ENCODE results near the gene INTS7. TPM values are rescaled to one million over a fixed set of nuclear protein-coding genes. Genes with fewer than 3 reads are reported as not detected.

The INTS7 gene
- total and polyA plus RNA-seq, 7 experiments from 2014 or later = 7.3 to 33.5 (median 8.6) TPM

GRCh38 chr1:211902624-211903291 lies 132.6 kb downstream of the INTS7 start:
- no peak for ATAC-seq
- ChIA-PET CTCF (no interaction called here), POLR2A (no interaction called here)
- H3K9me3 Mint-ChIP-seq = peaks cover 0 to 8% (median 0%) of the 10 kb centered on the region in 11 donors
- H3K27ac Mint-ChIP-seq = peak overlapping the region in 1 of 9 donors; percentile 63
- no peak overlapping the region for H3K4me3 Mint-ChIP-seq
- H3K27me3 Mint-ChIP-seq = peaks cover 0 to 10% (median 0%) of the 10 kb centered on the region in 5 donors
- Histone ChIP-seq H3K9me3 (ENCODE audit: control insufficient read depth in 2 of 3, low read length in 3 of 3) (no peaks in the 10 kb centered on the region), H3K27ac (ENCODE audit: low read depth, low read length) (no peak overlapping the region), H3K36me3 (ENCODE audit: control insufficient read depth in 2 of 3, insufficient read depth in 3 of 3, low read length in 3 of 3) (no peaks in the 10 kb centered on the region), H3K4me1 (ENCODE audit: control insufficient read depth in 2 of 2, insufficient read depth in 2 of 2, low read length in 2 of 2) (no peaks in the 10 kb centered on the region), H3K4me3 (ENCODE audit: low read length) (no peak overlapping the region), H3K27me3 (ENCODE audit: control insufficient read depth in 2 of 2, insufficient read depth in 2 of 2, low read length in 2 of 2) (no peaks in the 10 kb centered on the region)
- intact Hi-C loops (cut with micrococcal nuclease) = no loop called here
- no peak for DNase-seq
- peaks cover 0 to 4% (median 0%) of the 10 kb centered on the region in 5 donors for H3K36me3 Mint-ChIP-seq
- H3K4me1 Mint-ChIP-seq = no peaks in the 10 kb centered on the region

- peaks cover 0 to 10% (median 0%) of the 10 kb centered on the region in 5 donors for H3K27me3 Mint-ChIP-seq
- Histone ChIP-seq H3K9me3 (ENCODE audit: control insufficient read depth in 2 of 3, low read length in 3 of 3) (no peaks in the 10 kb centered on the region), H3K4me3 (ENCODE audit: low read length) (no peak overlapping the region), H3K36me3 (ENCODE audit: control insufficient read depth in 2 of 3, insufficient read depth in 3 of 3, low read length in 3 of 3) (no peaks in the 10 kb centered on the region), H3K4me1 (ENCODE audit: control insufficient read depth in 2 of 2, insufficient read depth in 2 of 2, low read length in 2 of 2) (no peaks in the 10 kb centered on the region), H3K27me3 (ENCODE audit: control insufficient read depth in 2 of 2, insufficient read depth in 2 of 2, low read length in 2 of 2) (no peaks in the 10 kb centered on the region), H3K27ac (ENCODE audit: low read depth, low read length) (no peak overlapping the region)
- POLR2A ChIA-PET = no interaction called here
- H3K4me1 Mint-ChIP-seq = no peaks in the 10 kb centered on the region
- peaks cover 0 to 8% (median 0%) of the 10 kb centered on the region in 11 donors for H3K9me3 Mint-ChIP-seq
- H3K4me3 Mint-ChIP-seq = no peak overlapping the region
- H3K36me3 Mint-ChIP-seq = peaks cover 0 to 4% (median 0%) of the 10 kb centered on the region in 5 donors
- CTCF ChIA-PET = no interaction called here
- ATAC-seq = no peak
- no peak for DNase-seq
- intact Hi-C loops (cut with micrococcal nuclease) = no loop called here
- H3K27ac Mint-ChIP-seq = no peak overlapping the region
These were observed 133.4 kb downstream of the INTS7 start for GRCh38 chr1:211901945-211902344.

GRCh38 chr1:211900441-211900840 lies 134.9 kb downstream of the INTS7 start:
- Histone ChIP-seq H3K4me3 (ENCODE audit: low read length) (no peak overlapping the region), H3K27ac (ENCODE audit: low read depth, low read length) (no peak overlapping the region), H3K36me3 (ENCODE audit: control insufficient read depth in 2 of 3, insufficient read depth in 3 of 3, low read length in 3 of 3) (no peaks in the 10 kb centered on the region), H3K27me3 (ENCODE audit: control insufficient read depth in 2 of 2, insufficient read depth in 2 of 2, low read length in 2 of 2) (no peaks in the 10 kb centered on the region), H3K9me3 (ENCODE audit: control insufficient read depth in 2 of 3, low read length in 3 of 3) (no peaks in the 10 kb centered on the region), H3K4me1 (ENCODE audit: control insufficient read depth in 2 of 2, insufficient read depth in 2 of 2, low read length in 2 of 2) (no peaks in the 10 kb centered on the region)
- POLR2A ChIA-PET = no interaction called here
- peaks cover 0 to 8% (median 0%) of the 10 kb centered on the region in 11 donors for H3K9me3 Mint-ChIP-seq
- ATAC-seq (no peak), DNase-seq (no peak)
- CTCF ChIA-PET = no interaction called here
- no peaks in the 10 kb centered on the region for H3K4me1 Mint-ChIP-seq
- no peak overlapping the region for H3K27ac Mint-ChIP-seq
- H3K36me3 Mint-ChIP-seq = peaks cover 0 to 4% (median 0%) of the 10 kb centered on the region in 5 donors
- intact Hi-C loops (cut with micrococcal nuclease) = no loop called here
- no peak overlapping the region for H3K4me3 Mint-ChIP-seq
- peaks cover 0 to 14% (median 0%) of the 10 kb centered on the region in 5 donors for H3K27me3 Mint-ChIP-seq

GRCh38 chr1:211896958-211897357 lies 138.4 kb downstream of the INTS7 start:
- Mint-ChIP-seq H3K4me3 (no peak overlapping the region), H3K36me3 (no peaks in the 10 kb centered on the region), H3K9me3 (peaks cover 0 to 1% (median 0%) of the 10 kb centered on the region in 11 donors), H3K4me1 (peaks cover 0 to 5% (median 0%) of the 10 kb centered on the region in 7 donors), H3K27ac (no peak overlapping the region), H3K27me3 (peaks cover 0 to 31% (median 0%) of the 10 kb centered on the region in 5 donors)
- Histone ChIP-seq H3K27ac (ENCODE audit: low read depth, low read length) (no peak overlapping the region), H3K9me3 (ENCODE audit: control insufficient read depth in 2 of 3, low read length in 3 of 3) (no peaks in the 10 kb centered on the region), H3K4me1 (ENCODE audit: control insufficient read depth in 2 of 2, insufficient read depth in 2 of 2, low read length in 2 of 2) (no peaks in the 10 kb centered on the region), H3K4me3 (ENCODE audit: low read length) (no peak overlapping the region), H3K27me3 (ENCODE audit: control insufficient read depth in 2 of 2, insufficient read depth in 2 of 2, low read length in 2 of 2) (no peaks in the 10 kb centered on the region), H3K36me3 (ENCODE audit: control insufficient read depth in 2 of 3, insufficient read depth in 3 of 3, low read length in 3 of 3) (no peaks in the 10 kb centered on the region)
- intact Hi-C loops (cut with micrococcal nuclease) = loop anchor here in 1 of 2 donors (5.0 kb wide), 1 partner anchor 200 kb away; no protein-coding TSS in a partner anchor
- DNase-seq (no peak), ATAC-seq (no peak)
- ChIA-PET POLR2A (no interaction called here), CTCF (no interaction called here)

- H3K9me3 Mint-ChIP-seq = no peaks in the 10 kb centered on the region
- H3K27ac Mint-ChIP-seq = peak overlapping the region in 1 of 9 donors; percentile 12
- H3K4me1 Mint-ChIP-seq = peaks cover 0 to 5% (median 0%) of the 10 kb centered on the region in 7 donors
- no peak overlapping the region for H3K4me3 Mint-ChIP-seq
- ChIA-PET CTCF (no interaction called here), POLR2A (interaction anchor here (0.8 kb wide), 1 partner anchor 82 kb away, joined by 3 read pairs; no protein-coding TSS in a partner anchor)
- intact Hi-C loops (cut with micrococcal nuclease) = loop anchor here in 1 of 2 donors (5.0 kb wide), 1 partner anchor 198 kb away; no protein-coding TSS in a partner anchor
- no peaks in the 10 kb centered on the region for H3K9me3 ChIP-seq (ENCODE audit: control insufficient read depth in 2 of 3, low read length in 3 of 3)
- H3K27ac ChIP-seq (ENCODE audit: low read depth, low read length) = no peak overlapping the region
- H3K27me3 ChIP-seq (ENCODE audit: control insufficient read depth in 2 of 2, insufficient read depth in 2 of 2, low read length in 2 of 2) = no peaks in the 10 kb centered on the region
- DNase-seq = no peak
- H3K4me1 ChIP-seq (ENCODE audit: control insufficient read depth in 2 of 2, insufficient read depth in 2 of 2, low read length in 2 of 2) = no peaks in the 10 kb centered on the region
- no peak overlapping the region for H3K4me3 ChIP-seq (ENCODE audit: low read length)
- no peaks in the 10 kb centered on the region for H3K36me3 Mint-ChIP-seq
- peaks cover 0 to 32% (median 0%) of the 10 kb centered on the region in 5 donors for H3K27me3 Mint-ChIP-seq
- ATAC-seq = no peak
- H3K36me3 ChIP-seq (ENCODE audit: control insufficient read depth in 2 of 3, insufficient read depth in 3 of 3, low read length in 3 of 3) = no peaks in the 10 kb centered on the region
These were observed 140.1 kb downstream of the INTS7 start for GRCh38 chr1:211895126-211895759.

- Histone ChIP-seq H3K36me3 (ENCODE audit: control insufficient read depth in 2 of 3, insufficient read depth in 3 of 3, low read length in 3 of 3) (no peaks in the 10 kb centered on the region), H3K9me3 (ENCODE audit: control insufficient read depth in 2 of 3, low read length in 3 of 3) (no peaks in the 10 kb centered on the region), H3K4me3 (ENCODE audit: low read length) (no peak overlapping the region), H3K27ac (ENCODE audit: low read depth, low read length) (no peak overlapping the region), H3K27me3 (ENCODE audit: control insufficient read depth in 2 of 2, insufficient read depth in 2 of 2, low read length in 2 of 2) (no peaks in the 10 kb centered on the region), H3K4me1 (ENCODE audit: control insufficient read depth in 2 of 2, insufficient read depth in 2 of 2, low read length in 2 of 2) (no peaks in the 10 kb centered on the region)
- Mint-ChIP-seq H3K4me1 (peaks cover 0 to 5% (median 0%) of the 10 kb centered on the region in 7 donors), H3K9me3 (peaks cover 0 to 2% (median 0%) of the 10 kb centered on the region in 11 donors), H3K36me3 (no peaks in the 10 kb centered on the region), H3K27ac (no peak overlapping the region), H3K4me3 (no peak overlapping the region), H3K27me3 (peaks cover 0 to 33% (median 0%) of the 10 kb centered on the region in 5 donors)
- ChIA-PET POLR2A (no interaction called here), CTCF (interaction anchor here (0.7 kb wide), 1 partner anchor 800 kb away, joined by 3 read pairs; no protein-coding TSS in a partner anchor)
- ATAC-seq = no peak
- intact Hi-C loops (cut with micrococcal nuclease) = no loop called here
- no peak for DNase-seq
These were observed 141.0 kb downstream of the INTS7 start for GRCh38 chr1:211894312-211894711.

Data from naive thymus-derived CD4-positive, alpha-beta T cell (primary cell).